Measurements from ENCODE around the gene TMEM121B.
"Not testable (repeated sequence)": the region's sequence is repeated elsewhere in the genome, so short reads cannot be mapped to it uniquely, and the experiment has no call there.

GRCh38 chr22:17147458-17147857, 26.3 kb upstream of the TMEM121B start:
- TF ChIP-seq EZH2 (IDR thresholded peaks at IDR 0.05; ENCODE audit: borderline replicate concordance, low read length): not testable (repeated sequence)
- TF ChIP-seq, protein P1, sequence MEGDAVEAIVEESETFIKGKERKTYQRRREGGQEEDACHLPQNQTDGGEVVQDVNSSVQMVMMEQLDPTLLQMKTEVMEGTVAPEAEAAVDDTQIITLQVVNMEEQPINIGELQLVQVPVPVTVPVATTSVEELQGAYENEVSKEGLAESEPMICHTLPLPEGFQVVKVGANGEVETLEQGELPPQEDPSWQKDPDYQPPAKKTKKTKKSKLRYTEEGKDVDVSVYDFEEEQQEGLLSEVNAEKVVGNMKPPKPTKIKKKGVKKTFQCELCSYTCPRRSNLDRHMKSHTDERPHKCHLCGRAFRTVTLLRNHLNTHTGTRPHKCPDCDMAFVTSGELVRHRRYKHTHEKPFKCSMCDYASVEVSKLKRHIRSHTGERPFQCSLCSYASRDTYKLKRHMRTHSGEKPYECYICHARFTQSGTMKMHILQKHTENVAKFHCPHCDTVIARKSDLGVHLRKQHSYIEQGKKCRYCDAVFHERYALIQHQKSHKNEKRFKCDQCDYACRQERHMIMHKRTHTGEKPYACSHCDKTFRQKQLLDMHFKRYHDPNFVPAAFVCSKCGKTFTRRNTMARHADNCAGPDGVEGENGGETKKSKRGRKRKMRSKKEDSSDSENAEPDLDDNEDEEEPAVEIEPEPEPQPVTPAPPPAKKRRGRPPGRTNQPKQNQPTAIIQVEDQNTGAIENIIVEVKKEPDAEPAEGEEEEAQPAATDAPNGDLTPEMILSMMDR (IDR thresholded peaks at IDR 0.05; ENCODE audit: low read length): not testable (repeated sequence)
